Amygdala (tissue), 56 donors: Measurements from ENCODE around the gene AXIN1.
A peak's percentile ranks its signal among the peaks of the same experiment; 100 is the strongest.
"Not testable (repeated sequence)": the region's sequence is repeated elsewhere in the genome, so short reads cannot be mapped to it uniquely, and the experiment has no call there.

Experiments
- DNase-seq, 56 donors: peaks; one replicate each; lab custom pipeline; 2025; lab: John Stamatoyannopoulos, UW

Gene AXIN1

DNA sequence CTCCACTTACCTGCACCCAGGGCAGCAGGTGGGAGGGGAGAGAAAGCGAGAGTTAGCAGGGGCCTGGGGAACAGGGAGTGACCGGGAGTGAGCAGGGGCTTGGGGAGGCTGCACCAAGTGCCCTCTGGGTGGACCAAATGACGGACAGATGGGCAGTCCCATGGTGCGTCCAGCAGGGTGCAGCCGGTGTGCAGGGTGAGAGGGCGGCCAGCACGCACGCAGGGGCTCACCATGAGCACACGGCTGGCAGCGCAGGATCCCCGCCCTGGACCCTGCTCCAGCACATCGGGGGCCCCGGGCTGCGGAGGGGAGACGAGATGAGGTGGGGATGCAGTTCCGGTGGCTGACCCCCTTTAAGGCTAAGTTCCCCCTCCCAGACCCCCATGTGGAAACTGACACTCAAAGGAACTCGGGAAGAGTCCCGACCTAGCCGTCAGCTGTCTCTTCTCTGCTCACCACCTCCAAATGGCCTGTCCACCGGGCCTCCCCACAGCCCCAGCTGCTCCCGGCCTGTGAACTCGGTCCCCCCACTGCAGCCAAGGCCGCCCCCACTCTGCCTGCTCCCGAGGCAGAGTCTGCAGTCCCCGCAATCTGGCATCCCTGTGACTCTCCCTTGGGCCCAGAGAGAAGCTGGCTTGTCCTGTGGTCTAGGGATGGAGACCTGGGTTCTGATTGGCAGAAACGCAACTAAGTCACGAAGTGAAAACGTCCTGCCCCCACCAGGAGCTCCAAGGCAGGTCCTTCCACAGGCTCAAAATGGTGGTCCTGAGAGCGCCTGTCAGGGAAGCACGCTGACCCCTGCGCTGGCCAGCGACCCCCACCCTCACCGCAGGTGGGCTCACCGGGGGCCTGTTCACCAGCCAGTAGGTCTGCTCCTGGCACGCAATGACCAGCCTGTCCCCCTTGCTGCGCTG lies 79.6 kb downstream of the AXIN1 start:
- no peak for DNase-seq

DNA sequence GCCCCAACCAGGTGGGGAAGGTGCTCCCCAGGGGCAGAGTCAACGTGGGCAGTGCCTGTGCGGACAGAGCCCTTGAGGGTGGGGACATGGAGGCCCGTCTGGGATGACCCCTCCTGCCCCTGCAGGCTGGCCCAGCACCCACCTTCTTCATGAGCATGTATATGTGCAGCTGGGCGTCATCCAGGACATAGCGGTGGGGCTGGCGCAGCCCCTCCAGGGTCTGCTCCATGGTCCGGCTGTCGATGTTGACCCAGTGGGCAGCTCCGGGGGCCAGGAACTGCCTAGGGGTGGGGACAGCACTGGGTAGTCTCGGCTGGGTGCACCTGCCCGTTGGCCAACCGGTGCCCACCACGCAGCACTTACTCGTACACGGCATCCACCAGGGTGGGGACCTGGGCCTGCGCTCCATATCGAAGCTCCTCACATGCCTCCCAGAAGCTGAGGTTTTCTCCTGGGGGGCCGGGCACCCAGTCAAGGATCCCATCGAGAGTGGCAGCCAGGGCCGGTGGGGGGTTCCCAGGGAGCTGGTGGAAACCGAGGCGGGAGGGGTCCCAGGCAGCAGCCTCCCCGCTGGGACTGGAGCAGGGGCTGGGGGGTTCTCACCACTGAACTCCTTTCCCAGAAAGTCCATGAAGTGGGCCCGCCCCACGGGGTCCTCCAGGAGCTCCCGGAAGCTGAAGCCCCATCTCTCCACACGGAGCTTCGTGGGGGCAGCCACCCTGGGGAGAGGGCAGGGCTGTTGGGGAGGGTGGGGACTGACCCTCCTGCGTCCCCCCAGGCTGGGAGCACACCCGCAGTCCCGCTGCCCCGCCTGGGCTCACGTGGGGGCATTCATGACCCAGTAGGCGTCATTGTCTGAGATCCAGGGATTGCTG lies 81.9 kb downstream of the AXIN1 start:
- no peak for DNase-seq

DNA sequence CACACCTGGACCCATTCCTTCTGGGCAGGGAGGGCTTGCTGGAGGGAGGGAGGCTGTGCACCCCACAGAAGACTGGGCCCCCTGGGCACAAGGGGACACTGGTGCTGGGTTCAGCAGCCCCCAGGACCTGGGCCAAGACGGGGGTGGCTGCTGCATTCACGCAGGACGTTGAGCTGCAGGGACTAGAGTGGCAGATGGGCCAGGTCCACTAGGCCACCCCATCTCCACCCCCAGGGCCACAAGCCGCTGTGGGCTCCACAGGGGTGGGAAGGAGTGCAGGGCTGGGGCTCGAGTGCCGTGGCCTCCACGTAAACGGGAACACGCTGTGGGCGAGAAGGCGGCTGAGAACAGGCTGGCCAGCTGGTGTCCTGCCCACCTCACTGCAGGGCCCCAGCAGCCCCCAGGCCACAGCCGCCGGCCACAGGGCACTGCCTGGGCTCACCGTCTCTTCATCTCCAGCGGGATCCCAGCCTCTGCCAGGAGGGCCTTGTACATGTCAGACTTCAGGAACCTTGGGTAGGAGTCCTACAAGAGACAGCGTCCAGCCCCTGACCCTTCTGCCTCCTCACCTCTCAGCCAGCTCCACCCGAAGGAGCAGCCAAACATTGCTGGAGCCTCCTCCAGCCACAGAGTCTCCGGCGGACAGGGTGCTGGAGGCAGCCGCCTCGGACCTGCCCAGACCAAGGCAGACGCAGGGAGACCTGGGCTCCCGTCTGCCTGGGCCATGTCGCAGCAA lies 83.3 kb downstream of the AXIN1 start:
- no peak for DNase-seq

DNA sequence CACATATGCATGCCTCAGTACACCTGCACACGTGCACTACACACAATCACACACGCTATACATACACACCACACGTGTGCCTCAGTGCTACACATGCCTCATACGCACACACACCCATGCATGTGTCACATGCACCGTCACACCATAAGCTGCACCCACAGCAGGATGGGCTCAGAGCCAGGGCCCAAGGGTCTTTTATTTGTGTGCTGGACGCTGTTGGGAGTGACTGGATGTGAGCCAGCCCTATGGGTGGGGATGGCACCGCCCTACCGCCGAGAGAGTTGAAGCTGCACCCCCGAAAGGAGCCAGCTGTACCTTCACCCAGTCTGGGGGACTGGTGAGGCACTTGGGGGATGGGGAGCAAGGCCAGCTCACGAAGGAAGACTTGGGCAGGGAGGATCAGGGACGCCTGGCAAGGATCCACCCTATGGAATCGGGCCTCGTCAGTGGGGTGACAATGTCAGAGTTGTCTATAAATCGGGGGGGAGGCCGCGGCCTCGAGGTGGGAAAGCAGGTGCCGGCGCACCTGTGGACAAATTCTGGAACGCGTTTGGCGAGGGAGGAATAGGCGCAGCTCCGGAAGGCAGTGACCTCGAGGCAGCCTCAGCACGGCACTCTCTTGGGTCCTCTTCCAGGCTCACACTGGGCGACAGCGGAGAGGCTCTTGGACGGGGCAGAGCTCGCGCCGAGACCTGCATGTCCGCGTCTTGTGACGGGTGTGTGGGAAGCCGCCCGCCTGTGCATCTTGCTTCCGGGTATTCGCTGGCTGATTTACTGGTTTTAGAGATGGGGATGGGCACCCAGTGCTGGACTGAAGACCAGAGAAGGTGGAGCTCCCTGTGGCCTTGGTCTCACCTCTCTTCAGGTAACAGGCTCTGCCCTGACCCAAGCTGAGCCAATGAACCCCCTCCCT lies 84.1 kb downstream of the AXIN1 start:
- peak in 1 of 56 donors; percentile 14 for DNase-seq

DNA sequence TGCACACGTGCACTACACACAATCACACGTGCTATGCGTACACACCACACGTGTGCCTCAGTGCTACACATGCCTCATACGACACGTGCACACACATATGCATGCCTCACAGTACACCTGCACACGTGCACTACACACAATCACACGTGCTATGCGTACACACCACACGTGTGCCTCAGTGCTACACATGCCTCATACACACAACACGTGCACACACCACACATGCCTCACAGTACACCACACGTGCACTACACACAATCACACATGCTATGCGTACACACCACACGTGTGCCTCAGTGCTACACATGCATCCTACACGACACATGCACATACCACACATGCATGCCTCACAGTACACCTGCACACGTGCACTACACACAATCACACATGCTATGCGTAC lies 85.0 kb downstream of the AXIN1 start:
- DNase-seq, result not testable (repeated sequence)

DNA sequence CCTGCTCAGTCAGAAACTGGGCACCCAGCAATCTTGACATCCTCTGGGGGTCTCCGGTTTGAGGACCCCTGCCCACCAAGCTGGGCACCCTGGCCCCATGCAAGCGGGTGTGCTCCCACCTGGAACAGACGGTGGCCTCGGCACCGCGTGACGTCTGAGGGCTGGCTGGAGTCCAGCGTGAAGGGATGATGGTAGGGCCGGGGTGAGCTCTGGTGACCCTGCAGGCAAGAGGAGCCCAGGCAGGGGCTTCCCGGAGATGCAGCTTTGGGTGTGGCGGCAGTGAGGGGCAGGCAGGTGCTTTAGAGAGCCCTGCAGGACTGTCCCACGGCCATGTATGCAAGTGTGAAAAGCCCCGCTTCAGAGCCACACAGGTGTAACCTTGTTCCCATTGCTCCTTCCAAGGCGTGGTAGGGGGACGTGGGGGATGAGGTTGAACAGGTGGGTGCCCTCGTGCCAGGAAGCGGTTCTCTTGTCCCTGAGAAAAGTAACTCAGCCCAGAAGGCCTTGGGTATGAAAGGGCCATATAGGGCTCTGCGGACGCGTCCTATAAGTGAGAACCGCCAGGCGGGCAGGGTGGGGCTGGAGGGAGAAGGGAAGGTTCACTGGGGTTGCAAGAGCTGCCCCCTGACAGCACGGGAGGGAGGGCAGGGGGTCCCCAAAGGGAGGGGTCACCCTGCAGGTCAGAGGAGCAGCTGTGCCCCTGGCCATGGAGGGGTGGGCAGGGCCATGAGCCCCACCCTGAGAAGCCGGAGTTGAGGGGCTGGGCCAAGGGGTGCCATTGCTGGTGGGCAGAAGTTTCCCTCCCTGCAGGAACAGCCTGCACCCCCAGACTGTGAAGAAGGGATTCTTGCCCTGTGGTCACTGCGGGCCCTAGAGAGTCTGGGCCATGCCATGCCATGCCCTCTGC lies 86.0 kb downstream of the AXIN1 start:
- DNase-seq, result no peak

DNA sequence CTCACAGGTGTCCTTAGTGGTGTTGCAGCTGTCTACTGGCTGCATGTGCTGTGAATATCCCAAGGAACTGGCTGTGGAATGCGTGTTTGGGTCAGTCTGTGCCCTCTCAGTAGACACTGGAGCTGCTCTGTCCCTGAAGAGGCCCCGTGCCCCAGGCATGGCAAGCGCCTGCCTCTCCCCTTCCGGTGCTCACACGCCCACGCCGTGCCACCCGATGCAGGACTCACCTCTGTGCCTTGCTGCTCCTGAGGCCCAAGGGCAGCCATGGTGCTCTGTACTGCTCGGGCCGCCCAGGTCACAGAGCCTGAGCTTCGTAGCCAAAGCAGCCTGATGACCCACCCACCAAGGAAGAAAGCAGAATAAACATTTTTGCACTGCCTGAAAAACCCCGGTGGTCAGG lies 86.8 kb downstream of the AXIN1 start:
- no peak for DNase-seq

DNA sequence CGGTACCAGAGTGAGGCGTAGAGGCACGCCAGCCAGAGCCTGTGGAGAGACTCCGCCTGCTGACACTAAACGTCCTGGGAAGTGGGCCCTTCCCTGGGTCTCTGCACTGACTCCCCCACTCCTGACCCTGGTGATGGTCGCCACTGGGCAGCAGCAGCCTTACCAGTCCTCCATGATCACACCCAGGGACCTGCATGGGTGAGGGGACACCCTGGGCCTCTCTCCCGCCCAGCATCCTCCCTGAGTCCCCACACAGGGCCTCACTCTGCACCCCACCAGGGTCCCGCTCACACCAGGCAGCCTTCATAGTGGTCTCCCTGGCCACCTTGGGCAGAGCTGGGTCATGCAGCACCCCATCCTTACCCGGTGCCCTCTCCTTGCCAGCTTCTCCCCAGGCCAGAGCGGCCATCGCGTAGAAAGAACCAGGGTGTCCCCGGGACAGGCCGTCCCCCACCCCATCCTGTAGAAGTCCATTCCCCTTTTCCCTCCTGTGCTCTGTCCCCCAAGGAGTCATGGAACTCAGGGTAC lies 87.5 kb downstream of the AXIN1 start:
- no peak for DNase-seq

DNA sequence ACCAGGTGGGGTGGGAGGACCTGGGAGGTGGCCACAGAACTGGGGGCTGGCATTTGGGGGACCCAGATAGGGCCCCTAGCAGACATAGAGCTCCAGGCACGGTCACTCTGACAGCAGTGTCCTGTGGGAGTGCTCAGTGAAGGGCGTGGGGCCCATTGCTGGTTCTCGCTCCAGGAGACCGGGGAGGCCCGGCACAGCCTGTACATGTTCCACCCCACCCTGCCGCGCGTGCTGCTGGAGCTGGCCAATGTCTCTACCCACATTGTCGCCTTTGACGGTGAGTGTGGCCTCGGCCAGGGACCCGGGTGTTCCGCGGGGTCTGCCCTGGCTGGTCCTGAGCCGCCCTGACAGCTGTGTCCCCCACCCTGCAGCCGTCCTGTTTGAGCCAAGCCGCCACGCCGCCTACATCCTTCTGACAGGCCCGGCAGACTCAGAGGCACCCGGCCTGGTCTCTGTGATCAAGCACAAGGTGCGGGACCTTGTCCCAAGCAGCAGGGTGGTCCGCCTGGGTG lies 88.0 kb downstream of the AXIN1 start:
- no peak for DNase-seq

DNA sequence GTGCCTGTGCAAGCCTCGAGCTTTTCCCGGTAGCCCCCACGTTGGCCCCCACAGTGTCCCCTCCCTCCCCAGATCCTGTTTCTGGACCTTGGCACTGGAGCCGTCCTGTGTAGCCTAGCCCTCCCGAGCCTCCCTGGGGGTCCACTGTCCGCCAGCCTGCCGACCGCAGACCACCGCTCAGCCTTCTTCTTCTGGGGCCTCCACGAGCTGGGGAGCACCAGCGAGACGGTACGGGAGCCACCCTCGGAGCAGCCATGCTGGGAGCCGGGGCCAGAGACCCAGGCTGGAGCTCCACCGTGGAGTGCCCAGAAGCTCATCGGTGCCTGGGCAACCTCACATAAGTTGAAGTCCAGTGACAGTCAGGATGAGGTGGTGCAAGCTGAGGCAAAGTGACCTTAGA lies 88.6 kb downstream of the AXIN1 start:
- no peak for DNase-seq

DNA sequence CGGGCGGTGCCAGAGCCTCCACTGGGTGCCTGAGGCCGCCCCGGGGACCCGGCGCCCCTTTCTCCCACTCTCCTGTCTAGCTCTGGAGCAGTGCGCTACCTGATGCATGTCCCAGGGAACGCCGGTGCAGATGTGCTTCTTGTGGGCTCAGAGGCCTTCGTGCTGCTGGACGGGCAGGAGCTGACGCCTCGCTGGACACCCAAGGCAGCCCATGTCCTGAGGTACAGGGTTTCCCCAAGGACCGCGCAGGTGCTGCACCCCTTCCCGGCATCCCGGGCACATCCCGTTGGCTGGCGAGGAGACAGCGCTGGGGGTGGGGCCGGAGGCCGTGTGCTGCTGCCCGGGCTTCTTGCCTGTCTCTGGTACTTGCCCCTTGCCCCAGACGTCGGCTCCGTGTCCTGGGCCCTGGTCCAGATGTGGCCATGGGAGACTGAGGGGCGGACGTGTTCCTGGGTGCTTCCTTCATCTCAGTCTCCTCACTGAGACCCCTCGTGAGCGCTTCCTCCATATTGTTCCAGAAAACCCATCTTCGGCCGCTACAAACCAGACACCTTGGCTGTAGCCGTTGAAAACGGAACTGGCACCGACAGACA lies 89.2 kb downstream of the AXIN1 start:
- DNase-seq, result no peak

DNA sequence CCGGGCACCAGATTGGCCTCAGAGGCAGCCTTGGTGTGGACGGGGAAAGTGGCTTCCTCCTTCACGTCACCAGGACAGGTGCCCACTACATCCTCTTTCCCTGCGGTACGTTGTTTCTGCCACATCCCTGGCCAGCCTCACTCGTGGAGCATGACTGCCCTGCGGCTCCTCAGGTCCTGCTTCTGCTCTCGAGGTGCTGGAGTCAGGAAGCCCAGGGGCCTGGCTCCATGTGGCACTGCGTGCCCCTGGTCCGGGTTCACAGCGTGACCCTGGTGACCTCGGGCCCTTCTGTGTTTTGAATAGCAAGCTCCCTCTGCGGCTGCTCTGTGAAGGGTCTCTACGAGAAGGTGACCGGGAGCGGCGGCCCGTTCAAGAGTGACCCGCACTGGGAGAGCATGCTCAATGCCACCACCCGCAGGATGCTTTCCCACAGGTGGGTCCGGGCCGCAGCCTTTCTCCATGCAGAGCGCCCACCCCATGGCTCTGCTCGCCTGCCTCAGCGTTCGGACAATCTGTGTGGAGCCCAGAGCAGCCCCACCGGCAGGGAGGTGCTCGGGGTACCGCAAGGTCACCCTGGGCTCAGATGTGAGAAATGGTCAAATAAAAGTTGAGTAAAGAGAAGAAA lies 90.3 kb downstream of the AXIN1 start:
- DNase-seq, result no peak

DNA sequence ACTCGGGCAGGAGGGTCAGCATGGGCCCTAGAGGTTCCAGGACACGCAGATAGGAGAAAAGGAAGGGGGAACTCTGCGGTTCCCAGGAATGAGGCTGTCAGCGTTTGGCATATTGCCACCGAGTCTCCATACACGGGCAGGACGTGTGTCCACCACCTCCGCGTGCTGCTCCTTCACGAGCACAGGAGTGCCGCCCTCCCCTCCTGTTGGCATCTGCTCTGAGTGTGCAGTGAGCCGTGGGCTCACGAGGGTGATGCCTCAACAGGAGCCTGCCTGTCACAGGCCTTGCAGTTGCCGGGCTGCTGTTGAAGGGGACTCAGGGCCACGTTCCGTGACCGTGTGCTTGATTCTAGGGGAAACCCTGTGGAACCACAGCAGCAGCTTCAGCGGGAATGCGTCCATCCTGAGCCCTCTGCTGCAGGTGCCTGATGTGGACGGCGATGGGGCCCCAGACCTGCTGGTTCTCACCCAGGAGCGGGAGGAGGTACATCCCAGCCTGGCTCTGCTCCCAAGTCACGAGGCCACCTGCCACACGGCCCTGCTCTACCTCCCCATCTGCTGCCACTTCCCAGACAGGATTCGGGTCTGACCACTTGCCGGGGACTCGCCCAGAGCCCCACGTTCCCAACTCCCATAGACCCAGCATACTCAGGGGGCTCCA lies 91.4 kb downstream of the AXIN1 start:
- peak in 6 of 56 donors; percentile 7 to 49 (median 21) for DNase-seq

DNA sequence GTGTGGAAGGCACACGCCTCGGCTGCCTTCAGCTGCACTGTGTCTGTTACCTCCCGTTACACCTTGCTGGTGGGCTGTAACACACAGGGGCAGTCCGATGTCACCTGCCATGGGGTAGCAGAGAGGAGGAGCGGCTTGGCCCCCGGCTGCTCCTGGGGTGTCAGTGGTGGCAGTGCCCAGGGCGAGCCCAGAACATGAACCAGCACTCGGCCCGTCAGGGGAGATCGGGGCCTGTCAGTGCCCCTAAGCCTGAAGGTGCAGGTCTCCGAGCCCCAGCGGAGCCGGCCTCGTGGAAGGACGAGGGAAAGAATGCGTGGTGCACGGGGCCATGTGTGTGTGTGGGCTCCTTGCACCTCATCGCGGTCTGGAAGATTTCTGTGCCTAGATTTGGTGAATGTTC lies 92.2 kb downstream of the AXIN1 start:
- DNase-seq, result no peak

DNA sequence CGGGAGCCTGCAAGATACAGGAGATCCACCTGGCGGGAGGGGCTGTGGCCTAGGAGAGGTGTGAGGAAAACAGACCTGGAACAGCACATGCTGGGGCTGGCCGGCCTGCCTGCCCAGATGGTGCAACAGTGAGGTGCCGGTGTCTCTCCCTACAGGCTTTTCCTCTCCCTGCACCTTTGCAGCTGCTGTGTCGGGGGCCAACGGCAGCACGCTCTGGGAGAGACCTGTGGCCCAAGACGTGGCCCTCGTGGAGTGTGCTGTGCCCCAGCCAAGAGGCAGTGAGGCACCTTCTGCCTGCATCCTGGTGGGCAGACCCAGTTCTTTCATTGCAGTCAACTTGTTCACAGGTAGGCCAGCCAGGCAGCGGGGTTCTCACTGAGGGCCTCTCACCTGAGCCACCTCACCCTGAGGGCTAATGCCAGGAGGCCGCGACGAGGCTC lies 92.7 kb downstream of the AXIN1 start:
- DNase-seq, result no peak

DNA sequence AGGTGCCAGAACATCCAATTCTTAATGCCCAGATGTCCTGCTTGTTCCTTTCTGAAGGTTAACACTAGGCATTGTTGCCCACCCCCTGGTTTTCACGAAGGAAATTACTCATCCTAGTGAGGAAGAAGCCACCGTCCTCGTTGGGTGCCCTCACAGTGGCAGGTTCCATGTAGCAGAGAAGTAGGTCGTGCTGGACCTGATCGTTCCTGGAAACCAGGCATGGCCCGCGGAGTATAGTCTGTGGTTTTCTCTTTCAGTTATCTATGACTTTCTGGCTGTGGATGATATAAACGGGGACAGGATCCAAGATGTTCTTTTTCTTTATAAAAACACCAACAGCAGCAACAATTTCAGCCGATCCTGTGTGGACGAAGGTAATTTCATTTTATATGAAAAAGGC lies 93.3 kb downstream of the AXIN1 start:
- no peak for DNase-seq

DNA sequence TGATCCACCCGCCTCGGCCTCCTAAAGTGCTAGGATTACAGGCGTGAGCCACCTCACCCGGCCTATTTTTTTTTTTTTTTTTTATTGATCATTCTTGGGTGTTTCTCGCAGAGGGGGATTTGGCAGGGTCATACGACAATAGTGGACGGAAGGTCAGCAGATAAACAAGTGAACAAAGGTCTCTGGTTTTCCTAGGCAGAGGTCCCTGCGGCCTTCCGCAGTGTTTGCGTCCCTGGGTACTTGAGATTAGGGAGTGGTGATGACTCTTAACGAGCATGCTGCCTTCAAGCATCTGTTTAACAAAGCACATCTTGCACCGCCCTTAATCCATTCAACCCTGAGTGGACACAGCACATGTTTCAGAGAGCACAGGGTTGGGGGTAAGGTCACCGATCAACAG lies 94.4 kb downstream of the AXIN1 start:
- DNase-seq, result not testable (repeated sequence)
